Coronary artery (tissue), 2 donors: ENCODE measurements around the gene IFITM5.
"Not testable (repeated sequence)": the region's sequence is repeated elsewhere in the genome, so short reads cannot be mapped to it uniquely, and the experiment has no call there.

Experiments
- DNase-seq: peaks from one replicate; pipeline ENCODE4 v3.0.0-alpha.2; 2017; ENCODE audit warnings: low spot score
- H3K27ac ChIP-seq, 2 donors: fragments of 200-600 bp; sonication (generic); one replicate each; pipeline ENCODE4 v1.5.1; 2016 to 2019
- H3K4me3 ChIP-seq: fragments of 200-600 bp; sonication (generic); 2 replicates; pipeline ENCODE4 v1.5.1; 2016; ENCODE audit warnings: mild to moderate bottlenecking, moderate library complexity
- CTCF ChIP-seq: fragments of 200-600 bp; sonication (generic); IDR thresholded peaks from one replicate; pipeline ENCODE4 v1.5.1; 2019; ENCODE audit warnings: antibody characterized with exemption

The IFITM5 gene

GRCh38 chr11:337711-338110 is 38.4 kb upstream of the IFITM5 start:
- DNase-seq = no peak
- no peak for TF ChIP-seq CTCF
- H3K4me3 ChIP-seq = no peak overlapping the region
- H3K27ac ChIP-seq = no peak overlapping the region

- H3K27ac ChIP-seq = peak overlapping the region; percentile 4 to 68
- no peak for TF ChIP-seq CTCF
- DNase-seq = no peak
- no peak overlapping the region for H3K4me3 ChIP-seq
Measured at GRCh38 chr11:336659-337198, 37.4 kb upstream of the IFITM5 start.

- peak overlapping the region; percentile 4 to 68 for H3K27ac ChIP-seq
- DNase-seq = peak; percentile 46
- TF ChIP-seq CTCF = no peak
- no peak overlapping the region for H3K4me3 ChIP-seq
Measured at GRCh38 chr11:335779-336658, 36.7 kb upstream of the IFITM5 start.

- Histone ChIP-seq H3K27ac (peak overlapping the region in 1 of 2 donors; percentile 47), H3K4me3 (no peak overlapping the region)
- no peak for TF ChIP-seq CTCF
- no peak for DNase-seq
Measured at GRCh38 chr11:334264-334994, 35.1 kb upstream of the IFITM5 start.

GRCh38 chr11:333616-334263 is 34.4 kb upstream of the IFITM5 start:
- H3K4me3 ChIP-seq = not testable (repeated sequence)
- DNase-seq = peak; percentile 19
- peak overlapping the region in 1 of 2 donors; percentile 47 for H3K27ac ChIP-seq

GRCh38 chr11:332651-333480 is 33.5 kb upstream of the IFITM5 start:
- peak; percentile 60 for DNase-seq
- TF ChIP-seq CTCF = no peak
- H3K4me3 ChIP-seq = no peak overlapping the region
- no peak overlapping the region for H3K27ac ChIP-seq
